GM20431 (cell line): ENCODE results near the gene ZNF740.

Source experiments
- in situ Hi-C: fragments of 300-500 bp; cut with MseI, MboI; formaldehyde crosslinking; loops from one replicate; pipeline ENCODE4 v1.15.0; 2020; ENCODE audit warnings: low sequenced_read_pairs; ENCODE audit not compliant: unreplicated experiment

The ZNF740 gene

GRCh38 chr12:53224061-53224896 is 43.8 kb downstream of the ZNF740 start:
- in situ Hi-C loops, result no loop called here

- in situ Hi-C loops, result no loop called here
Measured at GRCh38 chr12:53224897-53225634, 44.5 kb downstream of the ZNF740 start.

DNA sequence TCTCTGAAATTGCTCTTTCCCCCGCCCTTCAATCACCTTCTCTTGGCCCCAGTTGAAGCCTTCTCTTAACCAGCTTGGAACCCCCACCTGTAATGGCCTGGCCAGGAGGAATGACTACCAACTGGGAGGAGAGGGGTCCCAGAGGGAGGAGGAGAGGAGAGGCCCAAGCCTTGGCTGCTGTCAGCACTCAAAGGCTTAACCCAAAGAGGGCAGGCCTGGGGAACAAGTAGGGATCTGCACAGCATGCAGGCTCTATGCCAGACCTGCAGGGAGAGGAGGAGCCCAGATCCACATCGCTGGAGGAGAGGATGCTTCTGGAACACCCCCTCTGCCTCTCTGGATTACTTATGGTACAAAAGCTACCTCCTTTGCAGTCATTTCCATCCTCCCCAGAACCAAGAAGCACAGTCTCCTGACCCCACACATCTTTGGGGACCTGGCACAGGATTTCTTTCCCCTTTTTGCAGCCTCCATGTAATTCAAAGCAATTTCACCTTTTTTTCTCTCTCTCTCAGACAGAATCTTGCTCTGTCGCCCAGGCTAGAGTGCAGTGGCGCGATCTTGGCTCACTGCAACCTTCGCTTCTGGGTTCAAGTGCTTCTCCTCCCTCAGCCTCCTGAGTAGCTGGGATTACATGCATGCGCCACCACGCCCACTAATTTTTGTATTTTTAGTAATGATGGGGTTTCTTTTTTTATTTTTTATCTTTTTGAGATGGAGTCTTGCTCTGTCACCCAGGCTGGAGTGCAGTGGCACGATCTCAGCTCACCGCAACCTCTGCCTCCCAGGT is 45.3 kb downstream of the ZNF740 start:
- in situ Hi-C loops, result no loop called here

GRCh38 chr12:53226815-53227214 is 46.3 kb downstream of the ZNF740 start:
- in situ Hi-C loops, result no loop called here

DNA sequence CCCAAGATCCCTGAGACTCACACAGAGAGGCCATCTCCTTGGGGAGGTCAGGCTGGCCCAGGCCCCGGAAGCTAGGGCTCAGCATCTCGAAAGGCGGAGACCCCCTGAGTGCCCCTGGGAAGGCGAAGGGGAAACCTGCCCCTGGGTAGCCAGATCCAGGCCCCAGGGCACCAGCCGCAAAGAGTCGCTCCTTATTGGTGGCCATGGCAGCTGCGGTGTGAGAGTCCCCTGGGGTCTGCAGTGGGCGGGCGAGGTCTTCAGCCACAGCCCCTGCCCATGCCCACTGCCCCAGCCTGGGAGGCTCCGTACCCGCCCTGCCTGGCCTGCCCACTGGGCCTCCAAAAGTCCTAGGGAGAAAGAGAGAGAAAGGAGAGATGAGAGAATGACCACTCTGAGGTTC is 46.8 kb downstream of the ZNF740 start:
- in situ Hi-C loops, result no loop called here

DNA sequence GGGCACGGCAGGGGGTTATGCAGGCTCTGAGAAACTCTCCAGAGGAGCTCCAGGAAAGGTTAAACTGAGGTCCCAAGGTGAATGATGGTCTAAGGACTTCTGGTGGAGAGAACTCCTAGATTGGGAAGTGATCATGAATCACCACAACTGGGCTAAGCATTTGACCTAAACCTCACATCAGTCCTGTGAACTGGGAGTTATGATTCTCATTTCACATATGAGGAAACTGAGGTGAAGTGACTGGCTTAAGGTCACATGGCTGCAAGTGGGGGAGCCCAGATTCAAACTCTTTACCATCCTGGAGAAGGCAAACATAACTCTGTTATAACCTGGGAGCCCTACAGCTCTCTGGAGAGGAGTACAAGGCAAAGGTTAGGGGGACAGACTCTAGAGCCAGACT is 47.3 kb downstream of the ZNF740 start:
- in situ Hi-C loops, result no loop called here

GRCh38 chr12:53229454-53229853 is 48.9 kb downstream of the ZNF740 start:
- in situ Hi-C loops, result no loop called here

GRCh38 chr12:53230108-53230845 is 49.8 kb downstream of the ZNF740 start:
- in situ Hi-C loops, result no loop called here

DNA sequence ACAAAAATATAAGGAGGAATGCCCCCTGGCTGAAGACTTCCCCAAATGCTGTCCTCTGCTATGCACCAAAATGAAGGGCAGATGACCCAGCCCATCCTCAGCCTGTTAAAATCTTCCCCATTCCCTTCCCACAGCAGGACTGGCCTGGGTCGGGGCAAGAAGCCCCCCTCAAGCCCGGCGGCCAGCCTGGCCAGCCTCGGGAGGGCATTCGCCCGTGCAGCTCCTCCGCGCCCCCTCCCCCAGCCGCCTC is 51.1 kb downstream of the ZNF740 start:
- in situ Hi-C loops, result no loop called here

DNA sequence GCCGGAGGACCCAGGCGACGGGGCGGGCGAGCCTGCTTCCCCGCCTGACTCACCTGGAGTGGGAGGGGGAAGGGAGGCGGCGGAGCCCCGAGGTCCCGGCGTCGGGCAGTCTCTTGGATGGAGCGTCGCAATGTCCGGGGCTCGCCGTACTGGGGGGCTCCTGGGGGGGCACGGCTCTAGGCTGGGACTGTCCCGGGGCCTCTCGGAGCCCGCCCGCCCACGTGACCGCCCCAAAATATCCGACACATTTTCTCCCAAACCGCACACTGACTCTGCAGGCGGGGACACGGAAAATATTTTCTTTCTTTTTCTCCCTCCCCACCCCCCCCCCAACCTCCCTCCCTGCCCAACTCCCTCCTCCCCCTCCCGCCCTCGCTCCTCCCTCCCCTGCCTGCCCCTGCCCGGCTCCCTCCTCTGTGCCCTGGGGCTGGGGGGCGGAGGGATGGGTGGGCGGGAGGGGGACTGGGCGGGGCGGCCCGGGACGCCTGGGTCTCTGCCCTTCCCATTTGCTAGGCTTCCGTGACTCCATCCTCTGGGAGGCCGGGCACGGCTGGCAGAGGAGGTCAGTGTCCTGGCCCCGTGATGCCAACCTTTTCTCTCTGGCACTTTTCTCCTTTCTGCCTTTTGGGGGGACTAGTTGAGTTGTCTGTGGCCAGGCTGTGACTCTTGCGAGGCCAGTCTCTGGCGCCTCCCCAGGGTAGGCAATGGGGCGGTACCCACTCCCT is 51.6 kb downstream of the ZNF740 start, which contains the start of gene RARG:
RARG (minus strand) TSS at position 289 of the 725 bp plus-strand sequence. CDS start 4,664 bp downstream, outside the sequence.
- in situ Hi-C loops, result no loop called here

DNA sequence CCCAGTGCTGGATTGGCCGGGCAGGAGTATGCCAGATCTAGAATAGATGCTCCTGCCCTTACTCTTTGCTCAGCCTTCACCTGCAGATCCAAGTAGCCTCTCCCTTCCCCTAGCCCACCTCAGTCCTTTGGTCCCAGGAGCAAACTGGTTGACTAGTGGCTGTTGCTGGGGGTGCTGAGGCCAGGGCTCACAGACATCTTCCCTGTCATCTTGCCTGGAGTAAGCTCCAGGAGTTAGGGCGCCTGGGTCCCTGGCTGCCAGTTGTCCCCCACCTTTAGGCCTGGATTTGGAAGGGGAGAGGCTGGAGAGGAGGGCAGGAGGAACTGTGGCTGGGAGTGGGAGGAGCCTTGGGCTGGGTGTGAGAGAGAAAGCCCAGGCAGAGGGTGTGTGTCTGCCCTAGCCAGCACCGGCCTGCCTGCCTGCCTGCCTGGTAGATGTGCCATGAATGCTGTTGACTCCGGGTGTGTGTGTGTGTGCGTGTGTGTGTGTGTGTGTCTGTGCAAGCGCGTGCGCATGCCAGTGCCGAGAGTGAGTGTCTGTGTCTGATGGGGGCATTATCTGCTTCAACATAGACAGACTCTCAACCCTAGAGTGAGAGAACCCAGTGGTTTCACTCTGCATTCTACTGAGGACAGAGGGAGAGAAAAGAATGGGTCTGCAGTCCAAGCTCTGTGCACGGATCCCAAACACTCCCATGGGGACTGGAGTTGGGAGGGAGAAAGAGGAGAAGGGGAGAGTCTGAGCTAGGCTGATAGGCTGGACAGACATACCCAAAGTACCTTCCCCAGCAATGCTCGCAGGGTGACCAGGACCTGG is 52.3 kb downstream of the ZNF740 start:
- in situ Hi-C loops, result no loop called here

GRCh38 chr12:53233671-53234121 is 53.2 kb downstream of the ZNF740 start:
- in situ Hi-C loops, result no loop called here

DNA sequence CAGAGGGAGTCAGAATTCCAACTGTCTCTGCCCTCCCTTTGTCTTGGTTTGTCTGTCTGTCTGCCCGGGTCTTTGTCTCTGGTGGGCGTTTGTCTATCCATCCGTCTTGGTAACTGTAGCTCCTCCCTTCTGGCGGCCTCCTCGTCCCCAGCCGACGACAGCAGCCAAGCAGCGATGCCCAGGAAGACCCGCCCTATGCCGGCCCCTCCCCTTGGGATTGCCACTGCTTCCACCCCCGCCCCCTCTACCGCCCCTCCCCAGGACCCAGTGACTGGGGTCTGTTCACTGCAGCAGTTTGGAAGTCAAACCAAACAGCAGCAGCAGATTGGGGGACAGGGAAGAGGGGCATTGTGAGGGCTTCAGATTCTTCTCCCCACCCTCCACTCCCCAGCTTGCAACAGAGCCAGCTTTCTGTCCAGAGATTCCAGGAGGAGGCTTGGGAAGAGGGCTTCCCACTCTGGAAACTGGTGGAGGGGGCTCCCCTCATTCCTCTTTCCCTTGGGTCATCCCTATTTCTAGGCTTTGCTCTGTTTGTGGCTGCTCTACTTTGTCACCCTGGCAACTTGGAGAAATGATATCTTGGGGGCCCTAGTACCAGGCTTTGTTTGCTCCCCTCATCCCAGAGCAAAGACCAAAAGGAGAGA is 53.9 kb downstream of the ZNF740 start:
- in situ Hi-C loops, result no loop called here

DNA sequence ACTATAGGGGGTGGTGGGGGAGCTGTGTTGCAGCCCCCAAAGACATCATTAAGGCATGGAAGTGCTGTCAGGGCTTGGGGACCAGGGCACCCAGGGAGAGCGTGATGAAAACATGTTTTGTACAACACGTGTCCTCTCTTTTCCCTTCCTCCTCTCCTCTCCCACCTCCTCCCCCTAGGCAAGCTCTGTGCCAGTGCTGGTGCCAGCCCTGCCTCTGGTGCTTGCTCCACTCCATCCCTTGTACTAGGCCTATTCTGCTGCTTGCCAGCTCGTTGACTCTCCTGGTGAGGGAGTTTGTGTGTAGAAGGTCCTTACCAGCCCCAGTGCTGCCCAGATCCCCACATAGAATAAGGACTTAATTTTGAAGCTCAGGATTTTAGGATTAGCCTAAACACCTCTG is 54.6 kb downstream of the ZNF740 start:
- in situ Hi-C loops, result no loop called here

GRCh38 chr12:53235742-53236442 is 55.4 kb downstream of the ZNF740 start:
- in situ Hi-C loops, result no loop called here

DNA sequence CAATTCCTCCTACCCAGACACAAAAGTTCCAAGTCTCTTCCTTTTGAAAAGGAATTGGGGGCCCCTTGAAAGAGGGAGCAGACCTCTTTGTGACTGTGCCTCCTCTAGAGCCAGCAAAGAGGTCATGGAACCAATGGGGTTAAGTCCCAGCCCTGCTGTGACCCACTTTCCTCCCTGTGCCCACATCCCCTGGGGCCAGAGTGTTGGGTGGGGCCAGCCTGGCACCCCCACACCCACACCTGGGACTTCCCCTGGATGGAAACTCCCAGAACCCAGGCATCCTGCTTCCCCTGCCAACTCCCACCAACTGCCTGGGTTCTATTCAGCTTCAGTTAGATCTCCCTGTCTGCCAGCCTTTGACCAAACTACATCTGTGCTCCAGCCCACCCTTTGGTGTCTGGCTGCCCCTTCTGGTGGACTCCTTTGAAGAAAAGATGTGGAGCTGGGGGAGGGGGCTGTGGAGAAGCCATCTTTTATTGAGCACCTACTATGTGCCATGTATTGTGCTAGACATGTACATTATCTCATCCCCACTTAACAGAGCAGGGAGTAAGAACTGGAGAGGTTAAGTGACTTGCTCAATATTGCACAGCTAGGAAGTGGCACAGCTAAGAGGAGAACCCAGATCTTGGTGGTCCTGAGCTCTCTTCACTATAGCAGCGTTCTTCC is 56.1 kb downstream of the ZNF740 start:
- in situ Hi-C loops, result no loop called here

DNA sequence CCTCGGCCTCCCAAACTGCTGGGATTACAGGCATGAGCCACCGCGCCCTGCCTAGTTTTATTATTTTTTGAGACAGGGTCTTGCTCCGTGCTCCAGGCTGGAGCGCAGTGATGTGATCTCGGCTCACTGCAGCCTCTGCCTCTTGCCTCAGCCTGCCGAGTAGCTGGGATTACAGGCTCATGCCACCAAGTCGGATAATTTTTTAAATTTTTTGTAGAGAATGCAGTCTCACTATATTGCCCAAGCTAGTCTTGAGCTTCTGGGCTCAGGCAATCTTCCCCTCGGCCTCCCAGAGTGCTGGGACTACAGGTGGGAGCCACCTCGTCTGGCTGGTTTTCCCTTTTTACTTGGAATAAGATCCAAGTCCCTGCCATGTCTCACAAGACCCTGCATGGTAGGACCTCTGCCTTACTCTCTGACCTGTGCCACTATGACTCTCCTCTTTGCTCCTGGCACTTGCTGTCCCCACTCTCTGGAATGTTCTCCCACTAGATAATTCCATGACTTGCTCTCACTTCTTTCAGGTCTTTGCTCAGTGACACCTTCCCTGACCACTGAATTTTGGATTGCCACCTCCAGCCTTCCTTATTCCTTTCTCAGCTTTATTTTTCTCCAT is 59.2 kb downstream of the ZNF740 start:
- in situ Hi-C loops, result no loop called here
